HepG2 (cell line): Measurements from ENCODE around the gene BCKDHB. TPM values are rescaled to one million over a fixed set of nuclear protein-coding genes. Genes with fewer than 3 reads are reported as not detected.

ENCODE experiments used
- HNF4A ChIP-seq: sonication (generic); formaldehyde crosslinking; IDR thresholded peaks from 2 replicates; pipeline ENCODE4 v1.4.0; 2020; ENCODE audit warnings: missing genetic modification reagents
- RORA ChIP-seq: sonication (generic); formaldehyde crosslinking; IDR thresholded peaks from 2 replicates; pipeline ENCODE4 v1.5.0; 2020; ENCODE audit warnings: mild to moderate bottlenecking, missing genetic modification reagents, moderate library complexity
- SOX13 ChIP-seq, 3 experiments: fragments of 450-650 bp in 1 of 3; sonication (generic) in 1 of 3; formaldehyde crosslinking in 1 of 3; IDR thresholded peaks in 2 of 3; conservative IDR thresholded peaks in 1 of 3; 2 replicates each; pipeline versions ENCODE4 v1.5.0 to v1.6.1; 2016 to 2020; ENCODE audit warnings: antibody characterized with exemption in 1 of 3, mild to moderate bottlenecking in 1 of 3, missing compliant biosample characterization in 1 of 3, missing genetic modification reagents in 1 of 3, moderate library complexity in 1 of 3
- SP140L ChIP-seq: sonication (generic); formaldehyde crosslinking; IDR thresholded peaks from 2 replicates; pipeline ENCODE4 v1.4.0; 2020; ENCODE audit warnings: missing genetic modification reagents, borderline replicate concordance
- TEAD3 ChIP-seq: optimal IDR thresholded peaks from 2 replicates; pipeline ENCODE3; 2016; ENCODE audit warnings: borderline replicate concordance
- ZNF407 ChIP-seq: sonication (generic); formaldehyde crosslinking; IDR thresholded peaks from one replicate; pipeline ENCODE4 v1.5.1; 2020; ENCODE audit warnings: mild to moderate bottlenecking, missing genetic modification reagents; ENCODE audit errors: not compliant biosample characterization
- polyA plus RNA-seq, 8 experiments: library from polyadenylated mRNA; depleted of rRNA in 3 of 8; stranded (reverse) in 7 of 8; unstranded in 1 of 8; fragments of >200 nt; fragmentation: Illumina TruSeq in 4 of 8; extraction: Trizol in 4 of 8; gene quantifications; 2 replicates each; pipeline versions ENCODE4 v1.2.1 to v1.2.3, GENCODE V29; 2011 to 2016; ENCODE audit warnings: low read depth in 4 of 8, missing spikeins in 1 of 8, mixed read lengths in 1 of 8; ENCODE audit not compliant: insufficient read depth in 1 of 8
- total RNA-seq, 5 experiments: library from RNA; depleted of rRNA; stranded (reverse); fragments of >200 nt; fragmentation: Illumina TruSeq; extraction: Trizol; gene quantifications; 2 replicates each; pipeline ENCODE4 v1.2.3, GENCODE V29; 2016; ENCODE audit warnings: low read depth in 1 of 5

BCKDHB gene
- total and polyA plus RNA-seq, 2 of the 13 experiments (the other 11 are each of a cell fraction or from before 2014, with no cell fraction given): 10.8 to 13.6 TPM

GRCh38 chr6:80254716-80255115 lies 148.2 kb downstream of the BCKDHB start (continued):
- TF ChIP-seq ZNF407 (CRISPR knock-in tag) (no peak), RORA (CRISPR knock-in tag) (no peak), SP140L (CRISPR knock-in tag) (no peak), TEAD3 (CRISPR knock-in tag) (no peak), HNF4A (CRISPR knock-in tag) (peak; percentile 60), SOX13 (IDR thresholded peaks at IDR 0.05) (peak; percentile 14; the same call in 1 of the 2 replicates), SOX13 (CRISPR knock-in tag; conservative IDR thresholded peaks at IDR 0.05 in 1 of 2, IDR thresholded peaks at IDR 0.05 in 1 of 2) (peak in 1 of 2 experiments; percentile 81; a peak in 2 of 4 replicates)
